ENCODE results near the gene MAT1A. TPM values are rescaled to one million over a fixed set of nuclear protein-coding genes. Genes with fewer than 3 reads are reported as not detected.

MAT1A gene
- total and polyA plus RNA-seq, 2 of the 8 experiments (the other 6 are each of a cell fraction or from before 2014, with no cell fraction given) = 4.1 to 6.4 TPM

GRCh38 chr10:80322711-80323110 is 33.3 kb upstream of the MAT1A start:
- Histone ChIP-seq H2BK5ac (ENCODE audit: low read depth, low read length) (no peak overlapping the region), H2BK12ac (ENCODE audit: low read depth, low read length) (no peak overlapping the region), H3K23ac (ENCODE audit: insufficient read length) (no peak overlapping the region), H3K9ac (replicated peaks in 1 of 4; ENCODE audit: extremely low read depth in 1 of 4, low read depth in 3 of 4, low read length in 3 of 4) (no peak overlapping the region), H4K20me1 (replicated peaks in 1 of 2; ENCODE audit: control insufficient read depth in 1 of 2, insufficient read depth in 2 of 2, low read length in 2 of 2) (no peaks in the 10 kb centered on the region), H3K56ac (replicated peaks; ENCODE audit: insufficient read length, low read depth, low read length) (no peak overlapping the region), H4K8ac (ENCODE audit: extremely low read depth, insufficient read depth, low read length) (no peak overlapping the region), H3K9me3 (ENCODE audit: insufficient read depth in 2 of 2, low read depth in 1 of 2, low read length in 1 of 2) (no peaks in the 10 kb centered on the region), H2BK15ac (ENCODE audit: low read length) (no peak overlapping the region), H3K36me3 (ENCODE audit: control insufficient read depth in 2 of 4, insufficient read depth in 4 of 4, low read length in 3 of 4) (no peaks in the 10 kb centered on the region), H3K23me2 (ENCODE audit: low read depth, low read length) (no peaks in the 10 kb centered on the region), H3K4ac (replicated peaks; ENCODE audit: insufficient read length, low read depth, low read length) (no peak overlapping the region), H3K27ac (ENCODE audit: low read depth, low read length) (no peak overlapping the region), H3K14ac (ENCODE audit: insufficient read length) (no peak overlapping the region), H3K4me1 (replicated peaks in 1 of 4; ENCODE audit: control insufficient read depth in 3 of 4, insufficient read depth in 4 of 4, low read length in 3 of 4) (no peaks in the 10 kb centered on the region), H2BK20ac (ENCODE audit: low read length) (no peak overlapping the region), H2BK120ac (replicated peaks; ENCODE audit: low read depth, low read length) (no peak overlapping the region), H4K5ac (ENCODE audit: insufficient read length, low read depth, low read length) (no peak overlapping the region), H3K79me2 (ENCODE audit: control insufficient read depth in 1 of 2, insufficient read depth in 2 of 2, low read length in 2 of 2) (no peaks in the 10 kb centered on the region), H2AFZ (ENCODE audit: low read length) (peak overlapping the region; percentile 77; the same call in 1 of the 2 replicates), H3K18ac (ENCODE audit: extremely low read depth, low read length) (no peak overlapping the region), H2AK5ac (ENCODE audit: low read depth, low read length) (no peak overlapping the region), H3K4me2 (ENCODE audit: insufficient read depth in 1 of 2, low read depth in 2 of 2, low read length in 2 of 2) (no peak overlapping the region), H3K79me1 (ENCODE audit: low read depth, low read length) (no peaks in the 10 kb centered on the region), H3K4me3 (ENCODE audit: extremely low read depth in 1 of 4, insufficient read depth in 2 of 4, low read depth in 3 of 4, low read length in 4 of 4) (no peak overlapping the region), H3K27me3 (replicated peaks in 1 of 4; ENCODE audit: control insufficient read depth in 3 of 4, extremely low read depth in 1 of 4, insufficient read depth in 3 of 4, low read length in 3 of 4) (no peaks in the 10 kb centered on the region), H4K91ac (replicated peaks; ENCODE audit: insufficient read length, low read length) (no peak overlapping the region)
- WGBS, 2 experiments (ENCODE audit: extremely low coverage in 1 of 2, insufficient coverage in 1 of 2, insufficient read length in 1 of 2, insufficient replicate concordance in 2 of 2, low coverage in 1 of 2, low lambda C conversion rate in 2 of 2, missing lambda C conversion rate in 1 of 2) = 88% methylated on average over 1 of the region's 1 CpG; no CpG with 5 or more reads in 1 of the 2 experiments
- TF ChIP-seq ZNF274 (IDR thresholded peaks at IDR 0.05; ENCODE audit: borderline replicate concordance, extremely low read depth, low read length) = no peak
- TF ChIP-seq SIN3A (conservative IDR thresholded peaks at IDR 0.05 in 1 of 2, IDR thresholded peaks at IDR 0.05 in 1 of 2; ENCODE audit: low read depth in 1 of 2, low read length in 2 of 2) = no peak
- TF ChIP-seq SRF (IDR thresholded peaks at IDR 0.05; ENCODE audit: low read depth, low read length) = no peak
- TF ChIP-seq CBX5 (IDR thresholded peaks at IDR 0.05; ENCODE audit: low read depth, low read length) = no peak
- TF ChIP-seq FOSL1 (IDR thresholded peaks at IDR 0.05; ENCODE audit: insufficient read depth, low read depth, low read length) = no peak
- TF ChIP-seq SP4 (IDR thresholded peaks at IDR 0.05; ENCODE audit: low read length) = no peak
- no peak for TF ChIP-seq SP1 (IDR thresholded peaks at IDR 0.05; ENCODE audit: low read depth, low read length)
- no peak for TF ChIP-seq TAF7 (optimal IDR thresholded peaks at IDR 0.05; ENCODE audit: borderline replicate concordance, low read depth, low read length)
- no peak for TF ChIP-seq MAFK (IDR thresholded peaks at IDR 0.05; ENCODE audit: low read depth, low read length)
- TF ChIP-seq CHD1 (IDR thresholded peaks at IDR 0.05; ENCODE audit: low read depth, low read length) = no peak
- no peak for TF ChIP-seq EGR1 (IDR thresholded peaks at IDR 0.05; ENCODE audit: borderline replicate concordance, low read depth, low read length)
- TF ChIP-seq SP2 (IDR thresholded peaks at IDR 0.05; ENCODE audit: low read length) = no peak
- ChIA-PET POLR2A (ENCODE audit: partially characterized antibody) (no interaction called here), CTCF (ENCODE audit: partially characterized antibody) (interaction anchor here (0.6 to 1.4 kb wide), 3 partner anchors 20 to 714 kb away, joined by 3 to 4 read pairs (median 3); no protein-coding TSS in a partner anchor)
- FAIRE-seq (no peak), DNase-seq (ENCODE audit: low read depth in 1 of 2, low spot score in 2 of 2) (no peak)
